SK-N-SH (cell line): Measurements from ENCODE around the gene ETF1.

Source experiments
- EZH2phosphoT487 ChIP-seq: fragments of 200-600 bp; sonication (generic); IDR thresholded peaks from 2 replicates; pipeline ENCODE4 v1.6.1; 2017; ENCODE audit warnings: low read depth, mixed run types, mild to moderate bottlenecking, antibody characterized with exemption, moderate library complexity, borderline replicate concordance
- POLR2AphosphoS5 ChIP-seq: IDR thresholded peaks from 2 replicates; pipeline ENCODE4 v1.6.1; 2012; ENCODE audit warnings: low read depth, low read length
- RAD21 ChIP-seq: IDR thresholded peaks from 2 replicates; pipeline ENCODE4 v1.6.1; 2012; ENCODE audit warnings: mild to moderate bottlenecking, low read length
- SIN3A ChIP-seq: IDR thresholded peaks from 2 replicates; pipeline ENCODE4 v1.6.1; 2012; ENCODE audit warnings: low read depth, mild to moderate bottlenecking, low read length, moderate library complexity, borderline replicate concordance
- TF ChIP-seq, protein P1 (sequence below): fragments of 200-600 bp; sonication (generic); IDR thresholded peaks from 2 replicates; pipeline ENCODE4 v1.6.1; 2017; ENCODE audit warnings: antibody characterized with exemption, mild to moderate bottlenecking, moderate library complexity
- TF ChIP-seq, protein P2 (sequence below): fragments of 150-350 bp; IDR thresholded peaks from 2 replicates; pipeline ENCODE4 v1.6.1; 2017; ENCODE audit warnings: antibody characterized with exemption, low read length, low read depth, borderline replicate concordance
- TF ChIP-seq, protein P3 (sequence below): IDR thresholded peaks from 2 replicates; pipeline ENCODE4; 2012
- TF ChIP-seq, protein P4 (sequence below): IDR thresholded peaks from 2 replicates; pipeline ENCODE4 v1.6.1; 2012; ENCODE audit warnings: mild to moderate bottlenecking, low read depth, low read length, moderate library complexity
- TF ChIP-seq, protein P5 (sequence below): IDR thresholded peaks from 2 replicates; pipeline ENCODE4 v1.4.0; 2012; ENCODE audit warnings: low read depth

DNA sequence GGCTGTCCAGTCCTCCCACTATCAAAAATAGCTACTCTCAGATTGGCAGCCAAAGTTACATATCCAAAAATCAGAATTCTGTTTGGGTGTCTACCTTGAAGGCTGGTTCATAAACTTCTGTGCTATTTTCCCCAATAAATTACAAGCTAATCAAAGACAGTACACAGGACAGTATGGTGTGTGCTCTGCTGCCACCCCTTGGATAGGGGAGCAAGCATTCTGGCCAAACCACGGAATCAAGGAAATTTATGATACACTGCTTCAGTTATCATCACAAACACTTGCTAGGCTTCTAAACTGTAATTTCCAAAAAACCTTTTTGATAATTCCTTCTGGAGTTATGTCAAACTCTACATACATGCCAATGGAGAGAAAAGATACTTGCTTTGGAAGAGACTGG lies 15.9 kb downstream of the ETF1 start:
- TF ChIP-seq, protein P1, sequence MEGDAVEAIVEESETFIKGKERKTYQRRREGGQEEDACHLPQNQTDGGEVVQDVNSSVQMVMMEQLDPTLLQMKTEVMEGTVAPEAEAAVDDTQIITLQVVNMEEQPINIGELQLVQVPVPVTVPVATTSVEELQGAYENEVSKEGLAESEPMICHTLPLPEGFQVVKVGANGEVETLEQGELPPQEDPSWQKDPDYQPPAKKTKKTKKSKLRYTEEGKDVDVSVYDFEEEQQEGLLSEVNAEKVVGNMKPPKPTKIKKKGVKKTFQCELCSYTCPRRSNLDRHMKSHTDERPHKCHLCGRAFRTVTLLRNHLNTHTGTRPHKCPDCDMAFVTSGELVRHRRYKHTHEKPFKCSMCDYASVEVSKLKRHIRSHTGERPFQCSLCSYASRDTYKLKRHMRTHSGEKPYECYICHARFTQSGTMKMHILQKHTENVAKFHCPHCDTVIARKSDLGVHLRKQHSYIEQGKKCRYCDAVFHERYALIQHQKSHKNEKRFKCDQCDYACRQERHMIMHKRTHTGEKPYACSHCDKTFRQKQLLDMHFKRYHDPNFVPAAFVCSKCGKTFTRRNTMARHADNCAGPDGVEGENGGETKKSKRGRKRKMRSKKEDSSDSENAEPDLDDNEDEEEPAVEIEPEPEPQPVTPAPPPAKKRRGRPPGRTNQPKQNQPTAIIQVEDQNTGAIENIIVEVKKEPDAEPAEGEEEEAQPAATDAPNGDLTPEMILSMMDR: no peak
- no peak for TF ChIP-seq SIN3A
- TF ChIP-seq, protein P2, sequence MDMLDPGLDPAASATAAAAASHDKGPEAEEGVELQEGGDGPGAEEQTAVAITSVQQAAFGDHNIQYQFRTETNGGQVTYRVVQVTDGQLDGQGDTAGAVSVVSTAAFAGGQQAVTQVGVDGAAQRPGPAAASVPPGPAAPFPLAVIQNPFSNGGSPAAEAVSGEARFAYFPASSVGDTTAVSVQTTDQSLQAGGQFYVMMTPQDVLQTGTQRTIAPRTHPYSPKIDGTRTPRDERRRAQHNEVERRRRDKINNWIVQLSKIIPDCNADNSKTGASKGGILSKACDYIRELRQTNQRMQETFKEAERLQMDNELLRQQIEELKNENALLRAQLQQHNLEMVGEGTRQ: no peak
- no peak for TF ChIP-seq RAD21
- TF ChIP-seq, protein P3, sequence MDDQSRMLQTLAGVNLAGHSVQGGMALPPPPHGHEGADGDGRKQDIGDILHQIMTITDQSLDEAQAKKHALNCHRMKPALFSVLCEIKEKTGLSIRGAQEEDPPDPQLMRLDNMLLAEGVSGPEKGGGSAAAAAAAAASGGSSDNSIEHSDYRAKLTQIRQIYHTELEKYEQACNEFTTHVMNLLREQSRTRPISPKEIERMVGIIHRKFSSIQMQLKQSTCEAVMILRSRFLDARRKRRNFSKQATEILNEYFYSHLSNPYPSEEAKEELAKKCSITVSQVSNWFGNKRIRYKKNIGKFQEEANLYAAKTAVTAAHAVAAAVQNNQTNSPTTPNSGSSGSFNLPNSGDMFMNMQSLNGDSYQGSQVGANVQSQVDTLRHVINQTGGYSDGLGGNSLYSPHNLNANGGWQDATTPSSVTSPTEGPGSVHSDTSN: no peak
- TF ChIP-seq, protein P4, sequence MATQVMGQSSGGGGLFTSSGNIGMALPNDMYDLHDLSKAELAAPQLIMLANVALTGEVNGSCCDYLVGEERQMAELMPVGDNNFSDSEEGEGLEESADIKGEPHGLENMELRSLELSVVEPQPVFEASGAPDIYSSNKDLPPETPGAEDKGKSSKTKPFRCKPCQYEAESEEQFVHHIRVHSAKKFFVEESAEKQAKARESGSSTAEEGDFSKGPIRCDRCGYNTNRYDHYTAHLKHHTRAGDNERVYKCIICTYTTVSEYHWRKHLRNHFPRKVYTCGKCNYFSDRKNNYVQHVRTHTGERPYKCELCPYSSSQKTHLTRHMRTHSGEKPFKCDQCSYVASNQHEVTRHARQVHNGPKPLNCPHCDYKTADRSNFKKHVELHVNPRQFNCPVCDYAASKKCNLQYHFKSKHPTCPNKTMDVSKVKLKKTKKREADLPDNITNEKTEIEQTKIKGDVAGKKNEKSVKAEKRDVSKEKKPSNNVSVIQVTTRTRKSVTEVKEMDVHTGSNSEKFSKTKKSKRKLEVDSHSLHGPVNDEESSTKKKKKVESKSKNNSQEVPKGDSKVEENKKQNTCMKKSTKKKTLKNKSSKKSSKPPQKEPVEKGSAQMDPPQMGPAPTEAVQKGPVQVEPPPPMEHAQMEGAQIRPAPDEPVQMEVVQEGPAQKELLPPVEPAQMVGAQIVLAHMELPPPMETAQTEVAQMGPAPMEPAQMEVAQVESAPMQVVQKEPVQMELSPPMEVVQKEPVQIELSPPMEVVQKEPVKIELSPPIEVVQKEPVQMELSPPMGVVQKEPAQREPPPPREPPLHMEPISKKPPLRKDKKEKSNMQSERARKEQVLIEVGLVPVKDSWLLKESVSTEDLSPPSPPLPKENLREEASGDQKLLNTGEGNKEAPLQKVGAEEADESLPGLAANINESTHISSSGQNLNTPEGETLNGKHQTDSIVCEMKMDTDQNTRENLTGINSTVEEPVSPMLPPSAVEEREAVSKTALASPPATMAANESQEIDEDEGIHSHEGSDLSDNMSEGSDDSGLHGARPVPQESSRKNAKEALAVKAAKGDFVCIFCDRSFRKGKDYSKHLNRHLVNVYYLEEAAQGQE: no peak
- TF ChIP-seq POLR2AphosphoS5: no peak
- TF ChIP-seq, protein P5, sequence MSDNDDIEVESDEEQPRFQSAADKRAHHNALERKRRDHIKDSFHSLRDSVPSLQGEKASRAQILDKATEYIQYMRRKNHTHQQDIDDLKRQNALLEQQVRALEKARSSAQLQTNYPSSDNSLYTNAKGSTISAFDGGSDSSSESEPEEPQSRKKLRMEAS: no peak
- TF ChIP-seq EZH2phosphoT487: no peak
